HepG2 (cell line): ENCODE measurements around the gene CACNA1G. TPM values are rescaled to one million over a fixed set of nuclear protein-coding genes. Genes with fewer than 3 reads are reported as not detected.

Experiments used
- ARID2 ChIP-seq: sonication (generic); formaldehyde crosslinking; IDR thresholded peaks from 2 replicates; pipeline ENCODE4 v1.8.1; 2022; ENCODE audit warnings: mild to moderate bottlenecking, missing genetic modification reagents, borderline replicate concordance
- ARID4A ChIP-seq: sonication (generic); formaldehyde crosslinking; IDR thresholded peaks from 2 replicates; pipeline ENCODE4 v1.5.0; 2020; ENCODE audit warnings: mild to moderate bottlenecking, missing genetic modification reagents, borderline replicate concordance
- EEA1 ChIP-seq: sonication (generic); formaldehyde crosslinking; IDR thresholded peaks from 2 replicates; pipeline ENCODE4 v1.5.1; 2020; ENCODE audit warnings: mild to moderate bottlenecking, missing genetic modification reagents, borderline replicate concordance
- GFI1 ChIP-seq: sonication (generic); formaldehyde crosslinking; IDR thresholded peaks from 2 replicates; pipeline ENCODE4 v1.5.0; 2020; ENCODE audit warnings: missing genetic modification reagents, mild to moderate bottlenecking, borderline replicate concordance
- HOXA3 ChIP-seq: sonication (generic); formaldehyde crosslinking; IDR thresholded peaks from 2 replicates; pipeline ENCODE4 v1.5.0; 2020; ENCODE audit warnings: missing genetic modification reagents
- MAZ ChIP-seq, 2 experiments: sonication (generic) in 1 of 2; formaldehyde crosslinking in 1 of 2; IDR thresholded peaks; 2 replicates each; pipeline versions ENCODE4 v1.5.0 to v1.6.1; 2012 to 2020; ENCODE audit warnings: low read depth in 2 of 2, mild to moderate bottlenecking in 2 of 2, borderline replicate concordance in 1 of 2, improper control_type of control experiment in 1 of 2, low read length in 1 of 2, missing genetic modification reagents in 1 of 2, moderate library complexity in 1 of 2
- NFE2 ChIP-seq: sonication (generic); formaldehyde crosslinking; IDR thresholded peaks from 2 replicates; pipeline ENCODE4 v1.4.0; 2020; ENCODE audit warnings: missing genetic modification reagents
- RBAK ChIP-seq: sonication (generic); formaldehyde crosslinking; IDR thresholded peaks from 2 replicates; pipeline ENCODE4 v1.5.1; 2020; ENCODE audit warnings: mild to moderate bottlenecking, missing genetic modification reagents
- SOX13 ChIP-seq, 3 experiments: fragments of 450-650 bp in 1 of 3; sonication (generic) in 1 of 3; formaldehyde crosslinking in 1 of 3; IDR thresholded peaks in 2 of 3; conservative IDR thresholded peaks in 1 of 3; 2 replicates each; pipeline versions ENCODE4 v1.5.0 to v1.6.1; 2016 to 2020; ENCODE audit warnings: antibody characterized with exemption in 1 of 3, mild to moderate bottlenecking in 1 of 3, missing compliant biosample characterization in 1 of 3, missing genetic modification reagents in 1 of 3, moderate library complexity in 1 of 3
- SRY ChIP-seq: sonication (generic); formaldehyde crosslinking; IDR thresholded peaks from 2 replicates; pipeline ENCODE4 v1.8.0; 2022; ENCODE audit warnings: mild to moderate bottlenecking, missing genetic modification reagents
- TBL1XR1 ChIP-seq: fragments of 150-350 bp; IDR thresholded peaks from 2 replicates; pipeline ENCODE4 v1.6.1; 2014; ENCODE audit warnings: borderline replicate concordance, low read length; ENCODE audit not compliant: partially characterized antibody
- ZBTB20 ChIP-seq: sonication (generic); formaldehyde crosslinking; IDR thresholded peaks from 2 replicates; pipeline ENCODE4 v1.8.1; 2023; ENCODE audit warnings: missing genetic modification reagents, low read depth, mild to moderate bottlenecking, borderline replicate concordance
- ZNF256 ChIP-seq: sonication (generic); formaldehyde crosslinking; conservative IDR thresholded peaks from 2 replicates; pipeline ENCODE4 v1.4.0; 2020; ENCODE audit warnings: missing genetic modification reagents
- ZNF260 ChIP-seq: sonication (generic); formaldehyde crosslinking; IDR thresholded peaks from 2 replicates; pipeline ENCODE4 v1.4.0; 2020; ENCODE audit warnings: missing genetic modification reagents, low read depth, mild to moderate bottlenecking, borderline replicate concordance
- ZNF34 ChIP-seq: sonication (generic); formaldehyde crosslinking; IDR thresholded peaks from 2 replicates; pipeline ENCODE4 v1.4.0; 2020; ENCODE audit warnings: mild to moderate bottlenecking, missing genetic modification reagents, borderline replicate concordance
- ZNF576 ChIP-seq: sonication (generic); formaldehyde crosslinking; IDR thresholded peaks from 2 replicates; pipeline ENCODE4 v1.4.0; 2020; ENCODE audit warnings: mild to moderate bottlenecking, missing genetic modification reagents
- ZNF879 ChIP-seq: sonication (generic); formaldehyde crosslinking; IDR thresholded peaks from 2 replicates; pipeline ENCODE4 v1.8.1; 2023; ENCODE audit warnings: missing genetic modification reagents
- ZSCAN20 ChIP-seq: sonication (generic); formaldehyde crosslinking; IDR thresholded peaks from 2 replicates; pipeline ENCODE4 v1.4.0; 2020; ENCODE audit warnings: missing genetic modification reagents, mild to moderate bottlenecking, borderline replicate concordance
- polyA plus RNA-seq, 8 experiments: library from polyadenylated mRNA; depleted of rRNA in 3 of 8; stranded (reverse) in 7 of 8; unstranded in 1 of 8; fragments of >200 nt; fragmentation: Illumina TruSeq in 4 of 8; extraction: Trizol in 4 of 8; gene quantifications; 2 replicates each; pipeline versions ENCODE4 v1.2.1 to v1.2.3, GENCODE V29; 2011 to 2016; ENCODE audit warnings: low read depth in 4 of 8, missing spikeins in 1 of 8, mixed read lengths in 1 of 8; ENCODE audit not compliant: insufficient read depth in 1 of 8
- total RNA-seq, 5 experiments: library from RNA; depleted of rRNA; stranded (reverse); fragments of >200 nt; fragmentation: Illumina TruSeq; extraction: Trizol; gene quantifications; 2 replicates each; pipeline ENCODE4 v1.2.3, GENCODE V29; 2016; ENCODE audit warnings: low read depth in 1 of 5

The CACNA1G gene
- total and polyA plus RNA-seq, 2 of the 13 experiments (the other 11 are each of a cell fraction or from before 2014, with no cell fraction given): 0.02 TPM; not detected in 1

GRCh38 chr17:50541716-50542688 lies 18.5 kb upstream of the CACNA1G start (continued):
- TF ChIP-seq SRY (peak; percentile 58), HOXA3 (peak; percentile 76), ZNF879 (CRISPR knock-in tag) (no peak; the same call in 1 of the 2 replicates), RBAK (CRISPR knock-in tag) (0 out of 2 replicates have a peak, but pooled peaks have one; percentile 27), ARID2 (no peak; the same call in none of the 2 replicates), ZNF256 (CRISPR knock-in tag) (no peak), ZNF34 (CRISPR knock-in tag) (no peak; the same call in 1 of the 2 replicates), GFI1 (CRISPR knock-in tag) (peak; percentile 56; the same call in 1 of the 2 replicates), MAZ (IDR thresholded peaks at IDR 0.05; ENCODE audit: borderline replicate concordance, low read depth, low read length) (peak; percentile 94), MAZ (CRISPR knock-in tag; IDR thresholded peaks at IDR 0.05; ENCODE audit: low read depth) (peak; percentile 99), ARID4A (CRISPR knock-in tag) (peak; percentile 89), SOX13 (IDR thresholded peaks at IDR 0.05) (no peak; the same call in 1 of the 2 replicates), SOX13 (CRISPR knock-in tag; conservative IDR thresholded peaks at IDR 0.05 in 1 of 2, IDR thresholded peaks at IDR 0.05 in 1 of 2) (no peak), ZSCAN20 (CRISPR knock-in tag) (peak; percentile 66; the same call in 1 of the 2 replicates), NFE2 (CRISPR knock-in tag) (no peak), ZNF260 (CRISPR knock-in tag) (no peak), ZBTB20 (no peak), ZNF576 (CRISPR knock-in tag) (peak; percentile 27; the same call in 1 of the 2 replicates), TBL1XR1 (peak; percentile 15), EEA1 (CRISPR knock-in tag) (peak; percentile 81; the same call in 1 of the 2 replicates)
